Smooth muscle cell (in vitro differentiated cells): ENCODE measurements around the gene LEF1. TPM values are rescaled to one million over a fixed set of nuclear protein-coding genes. Genes with fewer than 3 reads are reported as not detected.

Experiments used
- DNase-seq: peaks from one replicate; lab custom pipeline; 2025; ENCODE audit not compliant: unreplicated experiment; lab: John Stamatoyannopoulos, UW
- H2AFZ ChIP-seq: fragments of 200-600 bp; sonication (generic); 2 replicates; pipeline ENCODE4 v1.6.0; 2016; ENCODE audit warnings: antibody characterized with exemption, low read depth, mild to moderate bottlenecking
- H3F3A ChIP-seq: fragments of 200-600 bp; sonication (generic); 2 replicates; pipeline ENCODE4 v1.6.0; 2017; ENCODE audit warnings: antibody characterized with exemption, low read depth
- H3K27ac ChIP-seq: fragments of 200-600 bp; sonication (generic); 2 replicates; pipeline ENCODE4 v1.5.1; 2016; ENCODE audit warnings: low read depth, mild to moderate bottlenecking
- H3K27me3 ChIP-seq: fragments of 200-600 bp; sonication (generic); 2 replicates; pipeline ENCODE4 v1.6.1; 2016; ENCODE audit warnings: low read depth, mild to moderate bottlenecking
- H3K36me3 ChIP-seq: fragments of 200-600 bp; sonication (generic); 2 replicates; pipeline ENCODE4 v1.5.1; 2016; ENCODE audit warnings: low read depth
- H3K4me1 ChIP-seq: fragments of 200-600 bp; sonication (generic); 2 replicates; pipeline ENCODE4 v1.5.1; 2016; ENCODE audit warnings: low read depth
- H3K4me2 ChIP-seq: fragments of 200-600 bp; sonication (generic); 2 replicates; pipeline ENCODE4 v1.6.0; 2016; ENCODE audit warnings: mild to moderate bottlenecking
- H3K4me3 ChIP-seq: fragments of 200-600 bp; sonication (generic); 2 replicates; pipeline ENCODE4 v1.5.1; 2016; ENCODE audit warnings: mild to moderate bottlenecking
- H3K79me2 ChIP-seq: fragments of 200-600 bp; sonication (generic); 2 replicates; pipeline ENCODE4 v1.6.0; 2016; ENCODE audit warnings: low read depth, mild to moderate bottlenecking
- H3K9ac ChIP-seq: fragments of 200-600 bp; sonication (generic); 2 replicates; pipeline ENCODE4 v1.6.0; 2016; ENCODE audit warnings: low read depth
- H3K9me3 ChIP-seq: fragments of 200-600 bp; sonication (generic); replicated peaks from 2 replicates; pipeline ENCODE4 v1.5.1; 2016; ENCODE audit warnings: low read depth
- H4K20me1 ChIP-seq: fragments of 200-600 bp; sonication (generic); 2 replicates; pipeline ENCODE4 v1.6.0; 2016; ENCODE audit warnings: low read depth
- WGBS: methylation state at CpG from one replicate; pipeline ENCODE4 v1.1.7; 2016; ENCODE audit warnings: low lambda C conversion rate; 5-methylcytosine and 5-hydroxymethylcytosine counted together
- polyA plus RNA-seq: library from polyadenylated mRNA; unstranded; fragments of >200 nt; fragmentation: Nextera tagmentation; extraction: Ambion mirVana; gene quantifications from 2 replicates; pipeline ENCODE4 v1.2.1, GENCODE V29; 2016
- total RNA-seq: library from RNA; depleted of rRNA; stranded (reverse); fragments of >200 nt; gene quantifications from 2 replicates; pipeline ENCODE4 v1.2.3, GENCODE V29; 2014
- TF ChIP-seq, protein P1 (sequence below): fragments of 200-600 bp; sonication (generic); IDR thresholded peaks from 2 replicates; pipeline ENCODE4 v1.5.1; 2017; ENCODE audit warnings: borderline replicate concordance, mild to moderate bottlenecking, antibody characterized with exemption; ENCODE audit not compliant: insufficient read depth, poor library complexity, severe bottlenecking

LEF1 gene
- total and polyA plus RNA-seq, 2 experiments from 2014 or later, result 87.3 to 96.2 TPM

DNA sequence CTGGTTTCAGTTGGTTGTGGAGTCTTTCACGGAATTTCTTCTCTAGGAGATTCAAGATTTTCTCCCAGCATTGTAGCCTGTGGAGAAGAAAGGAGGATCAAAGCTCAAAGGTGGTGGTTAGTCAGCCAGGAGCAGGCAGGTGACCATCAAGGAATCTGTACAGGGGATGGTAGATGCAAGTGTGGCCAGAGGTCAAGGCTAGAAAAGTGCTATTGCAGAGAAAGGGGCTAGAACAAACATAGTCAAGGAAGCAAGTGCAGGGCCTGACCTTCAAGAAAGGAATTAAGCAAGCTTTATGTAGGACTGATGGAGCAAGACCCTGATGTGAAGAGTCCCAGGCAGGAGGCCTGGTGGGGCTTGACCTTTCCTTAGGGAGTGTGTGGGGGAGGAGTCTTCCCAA lies 162.9 kb downstream of the LEF1 start:
- no peaks in the 10 kb centered on the region for H3K9me3 ChIP-seq
- H3K27me3 ChIP-seq, result no peaks in the 10 kb centered on the region
- H3K27ac ChIP-seq, result no peak overlapping the region
- H3K4me1 ChIP-seq, result peaks cover 5% of the 10 kb centered on the region
- H3K36me3 ChIP-seq, result no peaks in the 10 kb centered on the region
- TF ChIP-seq, protein P1, sequence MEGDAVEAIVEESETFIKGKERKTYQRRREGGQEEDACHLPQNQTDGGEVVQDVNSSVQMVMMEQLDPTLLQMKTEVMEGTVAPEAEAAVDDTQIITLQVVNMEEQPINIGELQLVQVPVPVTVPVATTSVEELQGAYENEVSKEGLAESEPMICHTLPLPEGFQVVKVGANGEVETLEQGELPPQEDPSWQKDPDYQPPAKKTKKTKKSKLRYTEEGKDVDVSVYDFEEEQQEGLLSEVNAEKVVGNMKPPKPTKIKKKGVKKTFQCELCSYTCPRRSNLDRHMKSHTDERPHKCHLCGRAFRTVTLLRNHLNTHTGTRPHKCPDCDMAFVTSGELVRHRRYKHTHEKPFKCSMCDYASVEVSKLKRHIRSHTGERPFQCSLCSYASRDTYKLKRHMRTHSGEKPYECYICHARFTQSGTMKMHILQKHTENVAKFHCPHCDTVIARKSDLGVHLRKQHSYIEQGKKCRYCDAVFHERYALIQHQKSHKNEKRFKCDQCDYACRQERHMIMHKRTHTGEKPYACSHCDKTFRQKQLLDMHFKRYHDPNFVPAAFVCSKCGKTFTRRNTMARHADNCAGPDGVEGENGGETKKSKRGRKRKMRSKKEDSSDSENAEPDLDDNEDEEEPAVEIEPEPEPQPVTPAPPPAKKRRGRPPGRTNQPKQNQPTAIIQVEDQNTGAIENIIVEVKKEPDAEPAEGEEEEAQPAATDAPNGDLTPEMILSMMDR, result no peak
- no peaks in the 10 kb centered on the region for H3F3A ChIP-seq
- H3K9ac ChIP-seq, result no peak overlapping the region
- H3K4me3 ChIP-seq, result no peak overlapping the region
- H3K4me2 ChIP-seq, result no peak overlapping the region
- H3K79me2 ChIP-seq, result no peaks in the 10 kb centered on the region
- no peak overlapping the region for H2AFZ ChIP-seq
- DNase-seq, result no peak
- no peaks in the 10 kb centered on the region for H4K20me1 ChIP-seq
- 94% methylated on average over 1 of the region's 1 CpG for WGBS

- peaks cover under 1% of the 10 kb centered on the region for H3K4me1 ChIP-seq
- TF ChIP-seq, protein P1, result no peak
- WGBS, result 91% methylated on average over 2 of the region's 2 CpGs
- H3K36me3 ChIP-seq, result no peaks in the 10 kb centered on the region
- DNase-seq, result no peak
- no peaks in the 10 kb centered on the region for H4K20me1 ChIP-seq
- no peaks in the 10 kb centered on the region for H3K9me3 ChIP-seq
- H3K4me3 ChIP-seq, result no peak overlapping the region
- H3K79me2 ChIP-seq, result no peaks in the 10 kb centered on the region
- no peak overlapping the region for H2AFZ ChIP-seq
- H3K9ac ChIP-seq, result no peak overlapping the region
- H3F3A ChIP-seq, result no peaks in the 10 kb centered on the region
- no peak overlapping the region for H3K27ac ChIP-seq
- no peaks in the 10 kb centered on the region for H3K27me3 ChIP-seq
- H3K4me2 ChIP-seq, result no peak overlapping the region
Measured at GRCh38 chr4:108004646-108005045, 164.1 kb downstream of the LEF1 start.

DNA sequence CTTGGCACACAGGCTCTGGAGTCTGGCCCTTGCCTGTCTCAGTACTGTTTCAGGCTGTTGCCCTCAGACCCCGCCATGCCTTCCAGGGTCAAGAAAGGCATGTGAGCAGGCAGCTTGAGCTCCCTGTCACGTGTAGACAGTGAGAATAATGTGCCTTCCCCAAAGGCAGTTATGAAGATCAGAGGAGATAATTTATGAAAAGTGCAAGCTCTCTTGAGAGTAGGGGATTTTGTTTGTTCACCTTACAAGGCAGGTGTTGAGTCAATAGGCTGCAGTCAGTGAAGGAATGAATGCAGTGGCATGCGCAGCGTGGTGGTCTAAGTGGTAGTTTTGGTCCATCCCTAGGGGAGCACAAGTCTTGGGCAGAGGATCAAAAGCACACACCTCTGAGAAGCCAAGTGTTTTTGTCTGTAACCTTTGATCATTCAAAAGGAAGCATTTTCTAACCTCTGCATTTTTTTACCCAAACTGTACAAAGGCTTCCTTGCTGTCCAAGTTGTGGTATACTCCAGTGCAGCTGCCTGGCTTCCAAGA lies 164.7 kb downstream of the LEF1 start:
- 95% methylated on average over 4 of the region's 4 CpGs for WGBS
- H3K36me3 ChIP-seq, result no peaks in the 10 kb centered on the region
- no peaks in the 10 kb centered on the region for H3F3A ChIP-seq
- no peak overlapping the region for H3K4me2 ChIP-seq
- TF ChIP-seq, protein P1, result no peak
- H3K9ac ChIP-seq, result no peak overlapping the region
- H3K9me3 ChIP-seq, result no peaks in the 10 kb centered on the region
- H3K27me3 ChIP-seq, result no peaks in the 10 kb centered on the region
- no peak overlapping the region for H2AFZ ChIP-seq
- H4K20me1 ChIP-seq, result no peaks in the 10 kb centered on the region
- no peaks in the 10 kb centered on the region for H3K4me1 ChIP-seq
- no peak for DNase-seq
- no peak overlapping the region for H3K27ac ChIP-seq
- no peak overlapping the region for H3K4me3 ChIP-seq
- H3K79me2 ChIP-seq, result peaks cover 4% of the 10 kb centered on the region

DNA sequence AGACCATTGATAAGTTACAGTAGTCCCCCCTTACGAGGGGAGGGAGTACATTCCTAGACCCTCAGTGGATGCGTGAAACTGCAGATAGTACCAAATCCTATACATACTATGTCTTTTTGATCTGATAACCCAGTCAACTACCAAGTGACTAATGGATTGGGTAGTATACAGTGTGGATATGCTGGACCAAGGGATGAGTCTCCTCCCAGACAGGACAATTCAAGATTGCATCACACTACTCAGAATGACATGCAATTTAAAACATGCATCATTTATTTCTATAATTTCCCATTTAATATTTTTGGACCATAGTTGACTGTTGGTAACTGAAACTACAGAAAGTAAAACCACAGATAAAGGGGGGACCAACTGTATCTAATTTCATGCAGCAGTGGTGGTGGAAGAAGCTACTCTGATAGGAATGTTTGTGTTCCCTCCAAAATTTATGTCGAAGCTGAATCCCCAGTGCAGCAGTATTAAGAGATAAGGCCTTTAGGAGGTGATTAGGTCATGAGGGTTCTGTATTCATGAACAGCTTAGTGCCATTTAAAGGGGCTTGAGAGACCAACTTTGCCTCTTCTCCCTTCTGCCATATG lies 167.1 kb downstream of the LEF1 start:
- Histone ChIP-seq H3K9me3 (no peaks in the 10 kb centered on the region), H2AFZ (no peak overlapping the region), H3K9ac (no peak overlapping the region), H3K4me1 (peaks cover 6% of the 10 kb centered on the region), H3K36me3 (no peaks in the 10 kb centered on the region), H3K4me3 (no peak overlapping the region), H3K79me2 (peaks cover 9% of the 10 kb centered on the region), H4K20me1 (peaks cover 6% of the 10 kb centered on the region), H3K4me2 (no peak overlapping the region), H3K27ac (no peak overlapping the region), H3F3A (peaks cover 6% of the 10 kb centered on the region), H3K27me3 (no peaks in the 10 kb centered on the region)
- no peak for DNase-seq
- 55% methylated on average over 3 of the region's 3 CpGs for WGBS
- TF ChIP-seq, protein P1, result no peak
